Measurements from ENCODE around the gene PPP3CB.

GRCh38 chr10:73509695-73510094, 13.9 kb upstream of the PPP3CB start:
- TF ChIP-seq POLR2A (IDR thresholded peaks at IDR 0.05), result no peak
- TF ChIP-seq, protein P1, sequence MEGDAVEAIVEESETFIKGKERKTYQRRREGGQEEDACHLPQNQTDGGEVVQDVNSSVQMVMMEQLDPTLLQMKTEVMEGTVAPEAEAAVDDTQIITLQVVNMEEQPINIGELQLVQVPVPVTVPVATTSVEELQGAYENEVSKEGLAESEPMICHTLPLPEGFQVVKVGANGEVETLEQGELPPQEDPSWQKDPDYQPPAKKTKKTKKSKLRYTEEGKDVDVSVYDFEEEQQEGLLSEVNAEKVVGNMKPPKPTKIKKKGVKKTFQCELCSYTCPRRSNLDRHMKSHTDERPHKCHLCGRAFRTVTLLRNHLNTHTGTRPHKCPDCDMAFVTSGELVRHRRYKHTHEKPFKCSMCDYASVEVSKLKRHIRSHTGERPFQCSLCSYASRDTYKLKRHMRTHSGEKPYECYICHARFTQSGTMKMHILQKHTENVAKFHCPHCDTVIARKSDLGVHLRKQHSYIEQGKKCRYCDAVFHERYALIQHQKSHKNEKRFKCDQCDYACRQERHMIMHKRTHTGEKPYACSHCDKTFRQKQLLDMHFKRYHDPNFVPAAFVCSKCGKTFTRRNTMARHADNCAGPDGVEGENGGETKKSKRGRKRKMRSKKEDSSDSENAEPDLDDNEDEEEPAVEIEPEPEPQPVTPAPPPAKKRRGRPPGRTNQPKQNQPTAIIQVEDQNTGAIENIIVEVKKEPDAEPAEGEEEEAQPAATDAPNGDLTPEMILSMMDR (IDR thresholded peaks at IDR 0.05), result no peak

Measured in adrenal gland (tissue), 5 donors.